Ovary (tissue), 9 donors: ENCODE results near the gene FIBCD1. TPM values are rescaled to one million over a fixed set of nuclear protein-coding genes. Genes with fewer than 3 reads are reported as not detected.

Experiments used
- DNase-seq, 5 donors: peaks; one replicate each; pipeline ENCODE4 v3.0.0-alpha.2; 2019 to 2020
- H3K27ac ChIP-seq, 2 donors: fragments of 200-600 bp; one replicate each; pipeline versions ENCODE4 v1.5.1 to v1.8.0; 2019 to 2022
- H3K27me3 ChIP-seq: fragments of 200-600 bp; one replicate; pipeline ENCODE4 v1.8.0; 2022
- H3K36me3 ChIP-seq: fragments of 200-600 bp; sonication (generic); one replicate; pipeline ENCODE4 v1.5.1; 2019
- H3K4me1 ChIP-seq: one replicate; pipeline ENCODE4 v1.8.1; 2013; ENCODE audit warnings: mild to moderate bottlenecking, moderate library complexity; ENCODE audit not compliant: insufficient read depth
- H3K4me3 ChIP-seq: fragments of 200-600 bp; sonication (generic); one replicate; pipeline ENCODE4 v1.5.1; 2017
- H3K9me3 ChIP-seq, 2 donors: fragments of 200-600 bp in 1 of 2; sonication (generic) in 1 of 2; one replicate each; pipeline versions ENCODE4 v1.5.1 to v1.8.1; 2013 to 2019; ENCODE audit warnings: mild to moderate bottlenecking in 1 of 2, moderate library complexity in 1 of 2
- EP300 ChIP-seq: sonication (generic); formaldehyde crosslinking; IDR thresholded peaks from one replicate; pipeline ENCODE4 v1.6.1; 2017; ENCODE audit warnings: antibody characterized with exemption
- POLR2A ChIP-seq: fragments of 450-650 bp; IDR thresholded peaks from one replicate; pipeline ENCODE4 v1.6.1; 2017; ENCODE audit warnings: antibody characterized with exemption, mild to moderate bottlenecking, moderate library complexity
- WGBS, 3 donors: extraction: QIAGEN DNeasy Blood & Tissue Kit in 1 of 3; methylation state at CpG; one replicate each; pipeline versions ENCODE4 v1.1.5 to v1.1.7; 2013 to 2017; 5-methylcytosine and 5-hydroxymethylcytosine counted together
- intact Hi-C, 4 donors: fragments of 100-400 bp; cut with DNase I; formaldehyde crosslinking; loops; one replicate each; pipeline versions ENCODE4 v1.11.0 to v1.15.1; 2022 to 2023
- polyA plus RNA-seq, 2 donors: library from polyadenylated mRNA; stranded (reverse); fragments of 200-250 nt in 1 of 2; fragments of 350-450 nt in 1 of 2; fragmentation: Illumina TruSeq in 1 of 2; extraction: RNeasy Lipid Tissue Mini Kit (QIAGEN cat#74804) in 1 of 2; gene quantifications; one replicate each; pipeline ENCODE4 v1.2.3, GENCODE V29; 2013 to 2014
- total RNA-seq, 7 donors: library from RNA; depleted of rRNA in 2 of 7; stranded (reverse); fragments of >200 nt in 2 of 7; fragmentation: NEBNext Ultra II Directional in 3 of 7; extraction: Animal tissue kit (Norgen Biotek cat#: 25700) in 3 of 7; gene quantifications; one replicate each; pipeline versions ENCODE4 v1.1.0 to v1.2.4, GENCODE V29; 2016 to 2023
- TF ChIP-seq, protein P1 (sequence below), 3 donors: fragments of 450-650 bp in 2 of 3; fragments of 200-600 bp in 1 of 3; IDR thresholded peaks; one replicate each; pipeline versions ENCODE4 v1.5.1 to v1.8.0; 2016 to 2022; ENCODE audit warnings: antibody characterized with exemption in 3 of 3, mild to moderate bottlenecking in 1 of 3
- donor health status: DM: no; HTN: no; CAD: no; lungs with moderate emphysema.
- donor health status: DM: no; HTN: no; CAD: no.
- donor health status: Bipolar disorder and iron deficiency.
- donor health status: DM: yes; HTN: yes; CAD: no.
- donor health status: DM: no; HTN: no; CAD: no.
- donor health status: DM: yes; HTN: yes; CAD: no.

FIBCD1 gene
- total and polyA plus RNA-seq, 9 donors: 0.06 to 0.45 (median 0.12) TPM; not detected in 3

DNA sequence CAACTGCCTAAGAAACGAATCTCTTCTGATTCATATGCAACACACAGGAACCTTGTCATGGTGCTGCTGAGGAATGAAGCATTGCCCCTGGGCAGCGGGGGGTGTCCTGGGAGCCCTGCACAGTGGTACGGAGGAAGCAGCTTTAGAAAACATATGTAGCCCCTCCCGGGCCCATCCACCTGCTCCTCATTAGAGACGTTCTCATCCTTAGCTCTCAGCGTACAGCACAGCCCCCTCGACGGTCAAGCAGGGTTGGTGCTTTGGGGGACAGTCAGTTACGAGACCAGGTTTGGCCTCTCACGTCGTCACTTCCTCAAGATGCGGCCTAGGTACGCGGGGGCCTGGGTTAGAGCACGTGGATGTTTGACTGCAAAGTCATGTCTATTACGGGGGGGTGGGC, 41.5 kb upstream of the FIBCD1 start:
- Histone ChIP-seq H3K27me3 (no peaks in the 10 kb centered on the region), H3K36me3 (no peaks in the 10 kb centered on the region), H3K27ac (no peak overlapping the region), H3K4me3 (no peak overlapping the region), H3K9me3 (no peaks in the 10 kb centered on the region), H3K4me1 (no peaks in the 10 kb centered on the region)
- intact Hi-C loops: no loop called here
- WGBS, 3 donors: 70 to 74% (median 72%) methylated on average over 16 of the region's 16 CpGs
- no peak for DNase-seq
- TF ChIP-seq POLR2A: no peak
- TF ChIP-seq EP300: no peak
- TF ChIP-seq, protein P1, sequence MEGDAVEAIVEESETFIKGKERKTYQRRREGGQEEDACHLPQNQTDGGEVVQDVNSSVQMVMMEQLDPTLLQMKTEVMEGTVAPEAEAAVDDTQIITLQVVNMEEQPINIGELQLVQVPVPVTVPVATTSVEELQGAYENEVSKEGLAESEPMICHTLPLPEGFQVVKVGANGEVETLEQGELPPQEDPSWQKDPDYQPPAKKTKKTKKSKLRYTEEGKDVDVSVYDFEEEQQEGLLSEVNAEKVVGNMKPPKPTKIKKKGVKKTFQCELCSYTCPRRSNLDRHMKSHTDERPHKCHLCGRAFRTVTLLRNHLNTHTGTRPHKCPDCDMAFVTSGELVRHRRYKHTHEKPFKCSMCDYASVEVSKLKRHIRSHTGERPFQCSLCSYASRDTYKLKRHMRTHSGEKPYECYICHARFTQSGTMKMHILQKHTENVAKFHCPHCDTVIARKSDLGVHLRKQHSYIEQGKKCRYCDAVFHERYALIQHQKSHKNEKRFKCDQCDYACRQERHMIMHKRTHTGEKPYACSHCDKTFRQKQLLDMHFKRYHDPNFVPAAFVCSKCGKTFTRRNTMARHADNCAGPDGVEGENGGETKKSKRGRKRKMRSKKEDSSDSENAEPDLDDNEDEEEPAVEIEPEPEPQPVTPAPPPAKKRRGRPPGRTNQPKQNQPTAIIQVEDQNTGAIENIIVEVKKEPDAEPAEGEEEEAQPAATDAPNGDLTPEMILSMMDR (IDR thresholded peaks at IDR 0.05): no peak

GRCh38 chr9:130979591-130980385, 40.7 kb upstream of the FIBCD1 start:
- DNase-seq: no peak
- Histone ChIP-seq H3K27me3 (no peaks in the 10 kb centered on the region), H3K4me3 (no peak overlapping the region), H3K27ac (no peak overlapping the region), H3K36me3 (no peaks in the 10 kb centered on the region), H3K9me3 (no peaks in the 10 kb centered on the region), H3K4me1 (no peaks in the 10 kb centered on the region)
- TF ChIP-seq EP300: no peak
- TF ChIP-seq, protein P1 (IDR thresholded peaks at IDR 0.05): no peak
- TF ChIP-seq POLR2A: no peak
- intact Hi-C loops: no loop called here
- 83 to 87% (median 84%) methylated on average over 20 of the region's 20 CpGs for WGBS, 3 donors

GRCh38 chr9:130977811-130978221, 38.8 kb upstream of the FIBCD1 start:
- TF ChIP-seq, protein P1 (IDR thresholded peaks at IDR 0.05): no peak
- TF ChIP-seq EP300 (no peak), POLR2A (no peak)
- 42 to 48% (median 44%) methylated on average over 16 of the region's 16 CpGs for WGBS, 3 donors
- H3K4me3 ChIP-seq: no peak overlapping the region
- H3K36me3 ChIP-seq: no peaks in the 10 kb centered on the region
- no peaks in the 10 kb centered on the region for H3K9me3 ChIP-seq
- no peak overlapping the region for H3K27ac ChIP-seq
- no peaks in the 10 kb centered on the region for H3K27me3 ChIP-seq
- H3K4me1 ChIP-seq: no peaks in the 10 kb centered on the region
- intact Hi-C loops: no loop called here
- DNase-seq: no peak

- Histone ChIP-seq H3K27me3 (no peaks in the 10 kb centered on the region), H3K4me3 (no peak overlapping the region), H3K27ac (no peak overlapping the region), H3K4me1 (no peaks in the 10 kb centered on the region), H3K36me3 (no peaks in the 10 kb centered on the region), H3K9me3 (no peaks in the 10 kb centered on the region)
- no peak for DNase-seq
- TF ChIP-seq POLR2A (no peak), EP300 (no peak)
- TF ChIP-seq, protein P1 (IDR thresholded peaks at IDR 0.05): no peak
- 79 to 81% (median 80%) methylated on average over 13 of the region's 13 CpGs for WGBS, 3 donors
- intact Hi-C loops: no loop called here
Observed at GRCh38 chr9:130975932-130976841, 37.1 kb upstream of the FIBCD1 start.
